Left renal pelvis (tissue), 4 donors: Measurements from ENCODE around the gene CCT8L2. TPM values are rescaled to one million over a fixed set of nuclear protein-coding genes. Genes with fewer than 3 reads are reported as not detected.
"Not testable (repeated sequence)": the region's sequence is repeated elsewhere in the genome, so short reads cannot be mapped to it uniquely, and the experiment has no call there.

Experiments used
- DNase-seq, 4 donors: peaks; one replicate each; pipeline ENCODE4 v3.0.0-alpha.2; 2013; ENCODE audit warnings: low read depth in 4 of 4, low spot score in 3 of 4
- polyA plus RNA-seq, 4 donors: library from polyadenylated mRNA; unstranded; fragments of 120-200 nt; gene quantifications; one replicate each; pipeline ENCODE4 v1.2.1, GENCODE V29; 2013; ENCODE audit not compliant: insufficient read length in 4 of 4

CCT8L2 gene
- polyA plus RNA-seq, 4 donors = not detected

DNA sequence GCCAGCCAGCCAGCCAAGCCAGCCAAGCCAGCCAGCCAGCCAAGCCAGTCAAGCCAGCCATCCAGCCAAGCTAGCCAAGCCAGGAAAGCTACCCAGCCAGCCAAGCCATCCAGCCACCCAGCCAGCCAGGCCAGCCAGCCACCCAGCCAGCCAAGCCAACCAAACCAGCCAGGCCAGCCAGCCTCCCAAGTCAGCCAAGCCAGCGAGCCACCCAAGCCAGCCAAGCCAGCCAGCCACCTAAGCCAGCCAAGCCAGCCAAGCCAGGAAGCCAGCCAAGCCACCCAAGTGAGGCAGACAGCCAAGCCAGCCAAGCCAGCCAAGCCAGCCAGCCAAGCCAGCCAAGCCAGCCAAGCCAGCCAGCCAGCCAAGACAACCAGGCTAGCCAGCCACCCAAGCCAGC is 32.6 kb downstream of the CCT8L2 start:
- DNase-seq = not testable (repeated sequence)

DNA sequence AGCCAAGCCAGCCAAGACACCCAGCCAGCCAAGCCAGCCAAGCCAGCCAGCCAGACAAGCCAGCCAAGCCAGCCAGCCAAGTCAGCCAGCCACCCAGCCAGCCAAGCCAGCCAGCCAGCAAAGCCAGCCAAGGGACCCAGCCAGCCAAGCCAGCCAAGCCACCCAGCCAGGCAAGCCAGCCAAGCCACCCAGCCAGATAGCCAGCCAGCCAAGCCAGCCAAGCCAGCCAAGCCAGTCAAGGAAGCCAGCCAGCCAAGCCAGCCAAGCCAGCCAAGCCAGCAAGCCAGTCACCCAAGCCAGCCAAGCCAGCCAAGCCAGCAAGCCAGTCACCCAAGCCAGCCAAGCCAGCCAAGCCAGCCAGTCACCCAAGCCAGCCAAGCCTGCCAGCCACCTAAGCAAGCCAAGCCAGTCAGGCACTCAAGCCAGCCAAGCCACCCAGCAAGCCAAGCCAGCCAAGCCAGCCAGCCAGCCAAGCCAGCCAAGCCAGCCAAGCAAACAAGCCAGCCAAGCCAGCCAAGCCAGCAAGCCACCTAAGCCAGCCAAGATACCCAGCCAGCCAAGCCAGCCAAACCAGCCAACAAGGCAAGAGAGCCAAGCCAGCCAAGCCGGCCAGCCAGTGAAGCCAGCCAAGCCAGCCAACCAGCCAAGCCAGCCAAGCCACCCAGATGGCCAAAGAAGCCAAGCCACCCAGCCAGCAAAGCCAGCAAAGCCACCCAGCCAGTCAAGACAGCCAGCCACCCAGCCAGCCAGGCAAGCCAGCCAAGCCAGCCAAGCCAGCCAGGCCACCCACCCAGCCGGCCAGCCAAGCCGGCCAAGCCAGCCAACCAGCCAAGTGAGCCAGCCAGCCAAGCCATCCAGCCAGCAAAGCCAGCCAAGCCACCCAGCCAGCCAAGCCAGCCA is 33.3 kb downstream of the CCT8L2 start:
- DNase-seq = no peak

DNA sequence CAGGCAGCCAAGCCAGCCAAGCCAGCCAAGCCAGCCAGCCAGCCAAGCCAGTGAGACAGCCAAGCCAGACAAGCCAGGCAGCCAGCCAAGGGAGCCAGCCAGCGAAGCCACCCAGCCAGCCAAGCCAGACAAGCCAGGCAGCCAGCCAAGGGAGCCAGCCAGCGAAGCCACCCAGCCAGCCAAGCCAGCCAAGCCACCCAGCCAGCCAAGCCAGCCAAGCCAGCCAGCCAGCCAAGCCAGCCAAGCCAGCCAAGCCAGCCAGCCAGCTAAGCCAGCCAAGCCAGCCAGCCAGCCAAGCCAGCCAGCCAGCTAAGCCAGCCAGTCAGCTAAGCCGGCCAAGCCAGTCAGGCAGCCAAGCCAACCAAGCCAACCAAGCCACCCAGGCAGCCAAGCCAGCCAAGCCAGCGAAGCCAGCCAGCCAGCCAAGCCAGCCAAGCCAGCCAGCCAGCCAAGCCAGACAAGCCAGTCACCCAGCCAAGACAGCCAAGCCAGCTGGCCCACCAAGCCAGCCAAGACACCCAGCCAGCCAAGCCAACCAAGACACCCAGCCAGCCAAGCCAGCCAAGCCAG is 34.1 kb downstream of the CCT8L2 start:
- not testable (repeated sequence) for DNase-seq

DNA sequence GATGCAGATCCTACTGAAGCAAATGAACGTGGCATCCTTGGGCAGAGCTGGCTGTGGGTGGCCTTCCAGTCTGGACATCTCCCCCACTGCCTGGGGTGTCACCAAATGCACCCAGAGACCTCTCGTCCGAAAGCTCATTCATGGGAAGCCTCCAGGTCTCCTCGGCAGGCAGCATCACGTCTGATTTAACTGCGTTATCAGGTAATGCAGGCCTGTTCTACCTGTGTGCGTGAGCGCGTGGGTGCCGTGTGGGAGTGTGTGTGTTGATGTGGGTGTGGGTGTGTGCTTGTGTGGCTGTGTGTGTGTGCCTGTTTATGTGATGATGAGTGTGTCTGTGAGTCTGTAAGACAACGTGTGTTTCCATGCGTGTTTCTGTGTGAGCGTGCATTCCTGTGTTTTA is 35.1 kb downstream of the CCT8L2 start:
- not testable (repeated sequence) for DNase-seq

DNA sequence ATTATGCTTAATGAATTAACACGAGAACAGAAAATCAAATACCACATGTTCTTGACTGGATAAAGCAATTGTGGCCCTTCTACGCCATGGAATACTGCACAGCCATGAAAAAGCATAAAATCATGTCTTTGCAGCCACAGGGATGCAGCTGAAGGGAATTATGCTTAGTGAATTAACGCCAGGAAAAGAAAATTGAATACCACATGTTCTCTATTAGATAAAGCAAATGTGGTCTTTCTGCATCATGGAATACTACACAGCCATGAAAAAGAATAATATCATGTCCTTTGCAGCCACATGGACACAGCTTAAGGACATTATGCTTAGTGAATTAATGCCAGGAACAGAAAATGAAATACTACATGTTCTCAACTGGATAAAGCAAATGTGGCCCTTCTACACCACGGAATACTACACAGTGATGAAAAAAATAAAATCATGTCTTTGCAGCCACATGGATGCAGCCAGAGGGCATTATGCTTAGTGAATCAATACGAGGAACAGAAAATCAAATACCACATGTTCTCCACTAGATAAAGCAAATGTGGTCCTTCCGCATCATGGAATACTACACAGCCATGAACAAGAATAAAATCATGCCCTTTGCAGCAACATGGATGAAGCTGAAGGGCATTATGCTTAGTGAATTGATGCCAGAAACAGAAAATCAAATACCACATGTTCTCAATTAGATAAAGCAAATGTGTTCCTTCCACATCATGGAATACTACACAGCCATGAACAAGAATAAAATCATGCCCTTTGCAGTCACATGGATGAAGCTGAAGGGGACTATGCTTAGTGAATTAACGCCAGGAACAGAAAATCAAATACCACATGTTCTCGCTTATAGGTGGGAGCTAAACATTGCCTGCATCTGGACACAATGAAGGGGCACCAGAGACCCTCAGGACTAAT is 37.3 kb downstream of the CCT8L2 start:
- not testable (repeated sequence) for DNase-seq

DNA sequence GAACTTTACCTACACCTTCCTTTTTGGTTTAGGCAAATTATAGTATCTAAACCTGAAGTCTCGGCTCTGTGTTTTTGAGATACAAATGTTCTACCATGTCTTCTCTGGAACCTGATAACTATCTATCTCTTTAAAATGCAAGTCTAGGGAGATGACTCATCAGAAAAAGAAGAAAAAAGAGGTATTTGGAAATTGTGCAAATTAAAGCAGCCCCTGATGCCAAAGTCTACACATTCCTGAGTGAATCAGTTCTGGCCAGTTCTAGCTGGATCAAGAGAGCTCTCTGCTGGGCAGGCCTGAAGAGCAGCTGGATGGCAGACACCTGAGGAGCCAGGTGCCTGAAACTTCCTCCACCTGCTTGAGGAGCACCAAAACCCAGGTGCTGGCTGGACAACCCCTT is 49.3 kb downstream of the CCT8L2 start:
- not testable (repeated sequence) for DNase-seq

Other genes with a start within 250 kb of the CCT8L2 start
- gene XKR3, start 232.6 kb upstream of the CCT8L2 start, polyA plus RNA-seq = not detected